ENCODE measurements around the gene ENO4. TPM values are rescaled to one million over a fixed set of nuclear protein-coding genes. Genes with fewer than 3 reads are reported as not detected.

Gene ENO4
- total RNA-seq, 2 experiments from 2014 or later, result not detected

GRCh38 chr10:116853287-116853686 is 4.0 kb downstream of the ENO4 start:
- no peak overlapping the region for H3K27ac Mint-ChIP-seq
- H3K27me3 Mint-ChIP-seq, result peaks cover 33% of the 10 kb centered on the region
- intact Hi-C loops (cut with micrococcal nuclease), result no loop called here
- H3K4me3 Mint-ChIP-seq, result no peak overlapping the region
- ChIA-PET POLR2A (no interaction called here), CTCF (no interaction called here)
- DNase-seq, result no peak
- peaks cover 8% of the 10 kb centered on the region for H3K4me1 Mint-ChIP-seq (ENCODE audit: low read depth)
- peaks cover 10% of the 10 kb centered on the region for H3K9me3 Mint-ChIP-seq
- peaks cover 2% of the 10 kb centered on the region for H3K36me3 Mint-ChIP-seq

GRCh38 chr10:116853701-116854100 is 4.4 kb downstream of the ENO4 start:
- Mint-ChIP-seq H3K9me3 (peaks cover 11% of the 10 kb centered on the region), H3K27ac (no peak overlapping the region), H3K4me3 (no peak overlapping the region), H3K4me1 (ENCODE audit: low read depth) (peaks cover 4% of the 10 kb centered on the region), H3K27me3 (peaks cover 29% of the 10 kb centered on the region), H3K36me3 (peaks cover 2% of the 10 kb centered on the region)
- intact Hi-C loops (cut with micrococcal nuclease), result no loop called here
- ChIA-PET CTCF (no interaction called here), POLR2A (no interaction called here)
- DNase-seq, result no peak

DNA sequence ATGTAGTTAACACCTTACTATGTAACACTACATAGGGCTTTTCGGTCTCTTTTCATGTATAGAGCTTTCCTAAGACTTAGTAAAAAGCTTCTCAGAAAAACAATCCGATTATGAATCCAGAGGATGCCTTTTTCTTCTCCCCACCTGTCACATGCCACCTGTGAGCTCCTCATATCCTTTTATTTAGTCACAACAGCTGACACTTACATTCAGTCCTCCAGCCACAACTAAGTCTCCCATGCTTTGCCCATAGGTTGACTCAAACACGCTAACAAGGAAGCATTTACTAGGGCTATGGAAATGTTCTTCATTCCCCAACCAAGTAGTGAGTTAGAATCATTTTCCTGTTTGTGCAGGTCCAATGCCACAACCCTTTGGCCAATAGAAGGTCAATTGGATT is 7.9 kb downstream of the ENO4 start:
- POLR2A ChIA-PET, result no interaction called here
- H3K27ac Mint-ChIP-seq, result no peak overlapping the region
- H3K27me3 Mint-ChIP-seq, result peaks cover 11% of the 10 kb centered on the region
- H3K4me1 Mint-ChIP-seq (ENCODE audit: low read depth), result no peaks in the 10 kb centered on the region
- DNase-seq, result no peak
- no peak overlapping the region for H3K4me3 Mint-ChIP-seq
- CTCF ChIA-PET, result interaction anchor here (1.3 kb wide), 1 partner anchor 359 kb away, joined by 3 read pairs; no protein-coding TSS in a partner anchor
- H3K36me3 Mint-ChIP-seq, result peaks cover 2% of the 10 kb centered on the region
- H3K9me3 Mint-ChIP-seq, result peaks cover 11% of the 10 kb centered on the region
- intact Hi-C loops (cut with micrococcal nuclease), result no loop called here

GRCh38 chr10:116861796-116862195 is 12.5 kb downstream of the ENO4 start:
- no peak for DNase-seq
- Mint-ChIP-seq H3K4me1 (ENCODE audit: low read depth) (no peaks in the 10 kb centered on the region), H3K36me3 (no peaks in the 10 kb centered on the region), H3K27me3 (peaks cover 7% of the 10 kb centered on the region), H3K4me3 (no peak overlapping the region), H3K9me3 (peaks cover 7% of the 10 kb centered on the region), H3K27ac (no peak overlapping the region)
- ChIA-PET CTCF (no interaction called here), POLR2A (no interaction called here)
- intact Hi-C loops (cut with micrococcal nuclease), result no loop called here

GRCh38 chr10:116864436-116864835 is 15.1 kb downstream of the ENO4 start:
- DNase-seq, result no peak
- ChIA-PET CTCF (interaction anchor here (0.7 kb wide), 1 partner anchor 27 kb away, joined by 3 read pairs; no protein-coding TSS in a partner anchor), POLR2A (no interaction called here)
- Mint-ChIP-seq H3K4me1 (ENCODE audit: low read depth) (no peaks in the 10 kb centered on the region), H3K9me3 (no peaks in the 10 kb centered on the region), H3K4me3 (no peak overlapping the region), H3K27ac (no peak overlapping the region), H3K36me3 (no peaks in the 10 kb centered on the region), H3K27me3 (peaks cover 9% of the 10 kb centered on the region)
- intact Hi-C loops (cut with micrococcal nuclease), result no loop called here

DNA sequence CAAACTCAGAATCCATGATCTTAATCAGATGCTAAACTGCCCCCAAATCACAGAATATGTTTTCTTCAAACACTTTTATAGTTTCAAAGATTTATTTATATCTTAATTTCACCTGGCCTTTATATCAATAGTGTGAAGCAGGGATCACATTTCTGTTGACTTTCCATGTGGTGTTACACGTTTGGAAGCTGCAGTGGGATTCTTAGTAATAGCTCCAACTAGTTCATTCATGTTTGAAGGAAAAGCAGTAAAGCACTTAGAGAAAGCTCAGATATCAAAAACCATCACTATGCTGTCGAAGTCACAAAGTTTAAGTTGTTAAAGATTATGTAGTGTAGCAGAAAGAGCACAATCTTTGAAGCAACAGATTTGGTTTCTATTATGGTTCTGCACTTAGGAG is 16.8 kb downstream of the ENO4 start:
- Mint-ChIP-seq H3K36me3 (no peaks in the 10 kb centered on the region), H3K4me1 (ENCODE audit: low read depth) (no peaks in the 10 kb centered on the region), H3K9me3 (no peaks in the 10 kb centered on the region), H3K4me3 (no peak overlapping the region), H3K27me3 (peaks cover 2% of the 10 kb centered on the region), H3K27ac (no peak overlapping the region)
- ChIA-PET CTCF (no interaction called here), POLR2A (no interaction called here)
- no peak for DNase-seq
- intact Hi-C loops (cut with micrococcal nuclease), result no loop called here

GRCh38 chr10:116866987-116867595 is 17.8 kb downstream of the ENO4 start:
- ChIA-PET POLR2A (no interaction called here), CTCF (no interaction called here)
- Mint-ChIP-seq H3K27ac (no peak overlapping the region), H3K9me3 (peaks cover under 1% of the 10 kb centered on the region), H3K36me3 (no peaks in the 10 kb centered on the region), H3K4me1 (ENCODE audit: low read depth) (no peaks in the 10 kb centered on the region), H3K4me3 (no peak overlapping the region), H3K27me3 (peaks cover 2% of the 10 kb centered on the region)
- DNase-seq, result no peak
- intact Hi-C loops (cut with micrococcal nuclease), result no loop called here

DNA sequence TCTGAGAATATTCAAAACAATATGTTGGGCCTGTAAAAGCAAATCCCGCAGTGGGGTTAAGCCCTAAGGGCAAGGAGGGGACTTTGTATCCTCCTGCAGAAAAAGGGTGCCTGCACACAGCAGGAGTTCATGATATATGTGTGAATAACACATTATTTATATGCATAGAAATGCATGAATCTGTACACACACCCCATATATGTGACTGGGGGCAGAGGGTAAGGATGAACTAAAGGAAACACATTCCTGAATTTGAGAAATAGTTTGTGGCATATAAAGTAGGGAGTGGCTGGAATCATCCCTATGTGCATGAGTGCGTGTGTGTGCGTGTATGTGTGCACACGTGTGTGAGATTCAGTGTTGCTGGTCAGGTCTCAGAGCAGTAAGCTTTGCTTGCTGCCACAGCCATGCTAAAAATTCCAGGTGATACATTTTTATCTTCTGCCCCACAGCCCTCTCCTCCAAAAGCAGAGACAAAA is 18.9 kb downstream of the ENO4 start:
- intact Hi-C loops (cut with micrococcal nuclease), result no loop called here
- H3K9me3 Mint-ChIP-seq, result peaks cover 5% of the 10 kb centered on the region
- DNase-seq, result no peak
- ChIA-PET CTCF (no interaction called here), POLR2A (no interaction called here)
- no peaks in the 10 kb centered on the region for H3K4me1 Mint-ChIP-seq (ENCODE audit: low read depth)
- no peak overlapping the region for H3K4me3 Mint-ChIP-seq
- no peak overlapping the region for H3K27ac Mint-ChIP-seq
- peaks cover 7% of the 10 kb centered on the region for H3K27me3 Mint-ChIP-seq
- H3K36me3 Mint-ChIP-seq, result no peaks in the 10 kb centered on the region

DNA sequence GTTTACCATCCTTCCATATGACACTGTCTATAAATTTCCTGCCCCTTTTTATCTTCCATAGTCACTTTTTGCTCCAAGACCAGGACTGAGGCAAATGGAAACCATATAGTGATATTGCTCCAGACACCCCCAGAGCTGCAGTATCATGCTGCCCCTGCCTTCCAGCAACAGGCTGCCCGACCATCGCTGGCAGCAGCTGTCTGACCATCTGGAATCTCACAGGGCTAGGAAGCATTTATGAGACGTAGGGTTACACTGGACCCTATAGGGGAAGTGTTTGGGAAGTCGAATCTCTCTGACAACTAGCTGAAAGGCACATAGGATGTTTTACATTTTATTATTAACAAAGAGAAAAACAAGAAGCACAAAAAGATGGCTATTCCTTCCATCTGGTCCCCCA is 19.4 kb downstream of the ENO4 start:
- Mint-ChIP-seq H3K36me3 (no peaks in the 10 kb centered on the region), H3K9me3 (peaks cover 5% of the 10 kb centered on the region), H3K4me1 (ENCODE audit: low read depth) (no peaks in the 10 kb centered on the region), H3K4me3 (no peak overlapping the region), H3K27me3 (peaks cover 7% of the 10 kb centered on the region), H3K27ac (no peak overlapping the region)
- DNase-seq, result no peak
- POLR2A ChIA-PET, result no interaction called here
- intact Hi-C loops (cut with micrococcal nuclease), result no loop called here
- CTCF ChIA-PET, result no interaction called here

GRCh38 chr10:116870949-116871348 is 21.6 kb downstream of the ENO4 start:
- intact Hi-C loops (cut with micrococcal nuclease), result no loop called here
- peaks cover 7% of the 10 kb centered on the region for H3K27me3 Mint-ChIP-seq
- DNase-seq, result no peak
- no peaks in the 10 kb centered on the region for H3K4me1 Mint-ChIP-seq (ENCODE audit: low read depth)
- ChIA-PET CTCF (no interaction called here), POLR2A (no interaction called here)
- no peak overlapping the region for H3K27ac Mint-ChIP-seq
- no peak overlapping the region for H3K4me3 Mint-ChIP-seq
- no peaks in the 10 kb centered on the region for H3K36me3 Mint-ChIP-seq
- peaks cover 5% of the 10 kb centered on the region for H3K9me3 Mint-ChIP-seq

DNA sequence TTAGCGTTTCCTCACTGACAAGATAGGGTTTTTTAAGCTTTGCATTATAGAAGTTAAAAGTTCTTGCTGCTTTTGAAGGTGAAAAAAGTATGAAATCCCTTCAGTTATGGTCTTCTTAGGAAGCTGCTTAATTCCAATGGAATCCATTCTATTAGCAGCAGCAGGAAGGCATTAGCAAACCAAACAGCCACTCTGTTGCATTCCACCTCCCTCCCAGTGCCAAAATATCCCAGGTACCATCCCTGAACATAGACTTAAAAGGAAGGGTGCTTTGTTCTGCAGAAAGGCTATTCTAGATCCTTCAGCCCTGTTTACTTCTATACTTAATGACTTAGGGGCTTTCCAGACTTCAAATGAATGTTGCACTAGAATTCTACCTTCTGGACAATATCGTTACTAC is 23.8 kb downstream of the ENO4 start:
- Mint-ChIP-seq H3K9me3 (peaks cover 5% of the 10 kb centered on the region), H3K36me3 (no peaks in the 10 kb centered on the region), H3K4me1 (ENCODE audit: low read depth) (no peaks in the 10 kb centered on the region), H3K27ac (no peak overlapping the region), H3K4me3 (no peak overlapping the region), H3K27me3 (peaks cover 5% of the 10 kb centered on the region)
- intact Hi-C loops (cut with micrococcal nuclease), result no loop called here
- CTCF ChIA-PET, result no interaction called here
- DNase-seq, result no peak
- POLR2A ChIA-PET, result no interaction called here

- intact Hi-C loops (cut with micrococcal nuclease), result no loop called here
- no peaks in the 10 kb centered on the region for H3K36me3 Mint-ChIP-seq
- H3K27ac Mint-ChIP-seq, result no peak overlapping the region
- POLR2A ChIA-PET, result no interaction called here
- H3K27me3 Mint-ChIP-seq, result peaks cover 5% of the 10 kb centered on the region
- CTCF ChIA-PET, result interaction anchor here (0.7 kb wide), 1 partner anchor 158 kb away, joined by 3 read pairs; no protein-coding TSS in a partner anchor
- H3K4me3 Mint-ChIP-seq, result no peak overlapping the region
- peaks cover 5% of the 10 kb centered on the region for H3K9me3 Mint-ChIP-seq
- H3K4me1 Mint-ChIP-seq (ENCODE audit: low read depth), result no peaks in the 10 kb centered on the region
- DNase-seq, result no peak
Observed at GRCh38 chr10:116875897-116876296, 26.6 kb downstream of the ENO4 start.

- H3K4me1 Mint-ChIP-seq (ENCODE audit: low read depth), result no peaks in the 10 kb centered on the region
- H3K36me3 Mint-ChIP-seq, result no peaks in the 10 kb centered on the region
- intact Hi-C loops (cut with micrococcal nuclease), result no loop called here
- peaks cover 1% of the 10 kb centered on the region for H3K27me3 Mint-ChIP-seq
- H3K9me3 Mint-ChIP-seq, result peaks cover 2% of the 10 kb centered on the region
- no peak overlapping the region for H3K27ac Mint-ChIP-seq
- H3K4me3 Mint-ChIP-seq, result no peak overlapping the region
- CTCF ChIA-PET, result no interaction called here
- POLR2A ChIA-PET, result no interaction called here
- no peak for DNase-seq
Observed at GRCh38 chr10:116877391-116877790, 28.1 kb downstream of the ENO4 start.

Measured in activated CD4-positive, alpha-beta memory T cell treated with anti-CD3 and anti-CD28 coated beads for 36 hours (primary cell).